Central memory CD8-positive, alpha-beta T cell (primary cell): ENCODE data around the gene ABCC1.
A peak's percentile ranks its signal among the peaks of the same experiment; 100 is the strongest.
"Not testable (repeated sequence)": the region's sequence is repeated elsewhere in the genome, so short reads cannot be mapped to it uniquely, and the experiment has no call there.

Experiments
- ATAC-seq: fragments of 150-1000 bp; cut with Tn5 transposase; replicated peaks from 2 replicates; pipeline ENCODE4 v1.10.0; 2022; ENCODE audit warnings: mild to moderate bottlenecking, moderate FRiP score, moderate number of reproducible peaks; ENCODE audit not compliant: poor library complexity, severe bottlenecking; ENCODE audit errors: extremely low read depth
- DNase-seq, 2 donors: peaks; one replicate each; pipeline ENCODE4 v3.0.0; 2021; ENCODE audit warnings: low spot score in 2 of 2
- H3K27ac Mint-ChIP-seq: one replicate; pipeline ENCODE4 v1.8.0; 2022; ENCODE audit warnings: low read depth, mild to moderate bottlenecking, moderate library complexity, mixed read lengths
- H3K27me3 Mint-ChIP-seq: one replicate; pipeline ENCODE4 v1.8.0; 2022; ENCODE audit warnings: mixed read lengths
- H3K36me3 Mint-ChIP-seq: one replicate; pipeline ENCODE4 v1.8.0; 2022; ENCODE audit warnings: mild to moderate bottlenecking, moderate library complexity, mixed read lengths; ENCODE audit not compliant: insufficient read depth
- H3K4me1 Mint-ChIP-seq: one replicate; pipeline ENCODE4 v1.8.0; 2022; ENCODE audit warnings: mixed read lengths
- H3K4me3 Mint-ChIP-seq: one replicate; pipeline ENCODE4 v1.8.0; 2022; ENCODE audit warnings: mild to moderate bottlenecking, moderate library complexity, mixed read lengths
- H3K9me3 Mint-ChIP-seq: one replicate; pipeline ENCODE4 v1.8.0; 2022; ENCODE audit warnings: mixed read lengths

ABCC1 gene

GRCh38 chr16:15976225-15976812, 26.9 kb downstream of the ABCC1 start:
- ATAC-seq = no peak
- Mint-ChIP-seq H3K27ac (no peak overlapping the region), H3K4me3 (no peak overlapping the region), H3K27me3 (no peaks in the 10 kb centered on the region), H3K4me1 (peaks cover 44% of the 10 kb centered on the region), H3K9me3 (peaks cover 21% of the 10 kb centered on the region), H3K36me3 (peaks cover 23% of the 10 kb centered on the region)
- DNase-seq = no peak

- Mint-ChIP-seq H3K4me1 (peaks cover 45% of the 10 kb centered on the region), H3K27ac (no peak overlapping the region), H3K9me3 (peaks cover 21% of the 10 kb centered on the region), H3K36me3 (peaks cover 22% of the 10 kb centered on the region), H3K27me3 (no peaks in the 10 kb centered on the region), H3K4me3 (no peak overlapping the region)
- ATAC-seq = no peak
- no peak for DNase-seq
Measured at GRCh38 chr16:15976929-15977637, 27.7 kb downstream of the ABCC1 start.

- Mint-ChIP-seq H3K9me3 (peaks cover 18% of the 10 kb centered on the region), H3K27me3 (no peaks in the 10 kb centered on the region), H3K27ac (no peak overlapping the region), H3K4me3 (no peak overlapping the region), H3K4me1 (peaks cover 51% of the 10 kb centered on the region), H3K36me3 (peaks cover 14% of the 10 kb centered on the region)
- ATAC-seq = no peak
- DNase-seq = no peak
Measured at GRCh38 chr16:15979801-15980200, 30.4 kb downstream of the ABCC1 start.

GRCh38 chr16:15980329-15980728, 30.9 kb downstream of the ABCC1 start:
- Mint-ChIP-seq H3K9me3 (peaks cover 18% of the 10 kb centered on the region), H3K27ac (no peak overlapping the region), H3K4me3 (no peak overlapping the region), H3K4me1 (peaks cover 45% of the 10 kb centered on the region), H3K36me3 (peaks cover 15% of the 10 kb centered on the region), H3K27me3 (no peaks in the 10 kb centered on the region)
- ATAC-seq (no peak), DNase-seq (no peak)

GRCh38 chr16:15981382-15981781, 32.0 kb downstream of the ABCC1 start:
- Mint-ChIP-seq H3K4me3 (no peak overlapping the region), H3K36me3 (peaks cover 17% of the 10 kb centered on the region), H3K27ac (no peak overlapping the region), H3K27me3 (no peaks in the 10 kb centered on the region), H3K4me1 (peaks cover 42% of the 10 kb centered on the region), H3K9me3 (peaks cover 18% of the 10 kb centered on the region)
- no peak for DNase-seq
- no peak for ATAC-seq

- peaks cover 18% of the 10 kb centered on the region for H3K9me3 Mint-ChIP-seq
Measured at GRCh38 chr16:15982194-15982915, 32.9 kb downstream of the ABCC1 start.

GRCh38 chr16:15983898-15984297, 34.5 kb downstream of the ABCC1 start:
- Mint-ChIP-seq H3K27me3 (no peaks in the 10 kb centered on the region), H3K27ac (no peak overlapping the region), H3K4me1 (peaks cover 51% of the 10 kb centered on the region), H3K36me3 (peaks cover 16% of the 10 kb centered on the region), H3K9me3 (peaks cover 14% of the 10 kb centered on the region), H3K4me3 (no peak overlapping the region)
- no peak for ATAC-seq
- no peak for DNase-seq

More at GRCh38 chr16:15982194-15982915, 32.9 kb downstream of the ABCC1 start:
- DNase-seq, H3K4me3 Mint-ChIP-seq, H3K27ac Mint-ChIP-seq, H3K27me3 Mint-ChIP-seq, ATAC-seq: not testable (repeated sequence)
- Mint-ChIP-seq H3K4me1 (peaks cover 45% of the 10 kb centered on the region), H3K36me3 (peaks cover 19% of the 10 kb centered on the region)

GRCh38 chr16:15985144-15985543, 35.7 kb downstream of the ABCC1 start:
- H3K36me3 Mint-ChIP-seq = peaks cover 15% of the 10 kb centered on the region
- peaks cover 54% of the 10 kb centered on the region for H3K4me1 Mint-ChIP-seq
- ATAC-seq (no peak), DNase-seq (no peak)
- H3K9me3 Mint-ChIP-seq = peaks cover 12% of the 10 kb centered on the region
- no peak overlapping the region for H3K4me3 Mint-ChIP-seq
- peak overlapping the region; percentile 51 for H3K27ac Mint-ChIP-seq
- H3K27me3 Mint-ChIP-seq = no peaks in the 10 kb centered on the region

GRCh38 chr16:15986261-15986660, 36.8 kb downstream of the ABCC1 start:
- H3K27me3 Mint-ChIP-seq = no peaks in the 10 kb centered on the region
- no peak overlapping the region for H3K27ac Mint-ChIP-seq
- DNase-seq (no peak), ATAC-seq (no peak)
- no peak overlapping the region for H3K4me3 Mint-ChIP-seq
- peaks cover 15% of the 10 kb centered on the region for H3K36me3 Mint-ChIP-seq
- peaks cover 7% of the 10 kb centered on the region for H3K9me3 Mint-ChIP-seq
- peaks cover 58% of the 10 kb centered on the region for H3K4me1 Mint-ChIP-seq

- DNase-seq (no peak), ATAC-seq (no peak)
- Mint-ChIP-seq H3K9me3 (no peaks in the 10 kb centered on the region), H3K4me1 (peaks cover 59% of the 10 kb centered on the region), H3K4me3 (no peak overlapping the region), H3K27me3 (no peaks in the 10 kb centered on the region), H3K27ac (peak overlapping the region; percentile 33), H3K36me3 (peaks cover 18% of the 10 kb centered on the region)
Measured at GRCh38 chr16:15988268-15989013, 39.0 kb downstream of the ABCC1 start.

- H3K4me1 Mint-ChIP-seq = peaks cover 53% of the 10 kb centered on the region
- no peak for ATAC-seq
- H3K36me3 Mint-ChIP-seq = peaks cover 18% of the 10 kb centered on the region
- no peak overlapping the region for H3K27ac Mint-ChIP-seq
- no peak for DNase-seq
- no peaks in the 10 kb centered on the region for H3K9me3 Mint-ChIP-seq
- H3K4me3 Mint-ChIP-seq = no peak overlapping the region
- H3K27me3 Mint-ChIP-seq = no peaks in the 10 kb centered on the region
Measured at GRCh38 chr16:15990902-15991301, 41.5 kb downstream of the ABCC1 start.

- DNase-seq = no peak
- H3K27me3 Mint-ChIP-seq = no peaks in the 10 kb centered on the region
- no peaks in the 10 kb centered on the region for H3K9me3 Mint-ChIP-seq
- H3K4me1 Mint-ChIP-seq = peaks cover 37% of the 10 kb centered on the region
- no peak overlapping the region for H3K4me3 Mint-ChIP-seq
- no peak for ATAC-seq
- no peak overlapping the region for H3K27ac Mint-ChIP-seq
- H3K36me3 Mint-ChIP-seq = peaks cover 15% of the 10 kb centered on the region
Measured at GRCh38 chr16:15993128-15993527, 43.7 kb downstream of the ABCC1 start.
